Vagina (tissue), 2 donors: ENCODE measurements around the gene CASP4. TPM values are rescaled to one million over a fixed set of nuclear protein-coding genes. Genes with fewer than 3 reads are reported as not detected.

ENCODE experiments used
- DNase-seq, 2 donors: peaks; one replicate each; pipeline ENCODE4 v3.0.0-alpha.2; 2017; ENCODE audit errors: extremely low spot score in 2 of 2
- H3K27ac ChIP-seq: fragments of 200-600 bp; sonication (generic); one replicate; pipeline ENCODE4 v1.5.1; 2019
- H3K27me3 ChIP-seq: fragments of 200-600 bp; sonication (generic); one replicate; pipeline ENCODE4 v1.5.1; 2019
- H3K36me3 ChIP-seq, 2 donors: fragments of 200-600 bp; sonication (generic); one replicate each; pipeline ENCODE4 v1.5.1; 2017 to 2019
- H3K4me1 ChIP-seq: fragments of 200-600 bp; sonication (generic); one replicate; pipeline ENCODE4 v1.5.1; 2019
- H3K4me3 ChIP-seq, 2 donors: fragments of 200-600 bp; sonication (generic); 1 replicate in 1 of 2; 2 replicates in 1 of 2; pipeline ENCODE4 v1.5.1; 2016 to 2019
- H3K9me3 ChIP-seq: fragments of 200-600 bp; sonication (generic); one replicate; pipeline ENCODE4 v1.5.1; 2019
- CTCF ChIP-seq, 3 experiments: fragments of 450-650 bp in 2 of 3; fragments of 200-600 bp in 1 of 3; sonication (generic) in 1 of 3; IDR thresholded peaks; one replicate each; pipeline ENCODE4 v1.5.1; 2017 to 2019; ENCODE audit warnings: antibody characterized with exemption in 3 of 3, mild to moderate bottlenecking in 2 of 3, moderate library complexity in 2 of 3
- POLR2A ChIP-seq, 2 donors: fragments of 450-650 bp; IDR thresholded peaks; one replicate each; pipeline ENCODE4 v1.6.1; 2017; ENCODE audit warnings: antibody characterized with exemption in 2 of 2, mild to moderate bottlenecking in 2 of 2, moderate library complexity in 2 of 2
- POLR2AphosphoS5 ChIP-seq, 2 donors: sonication (generic); formaldehyde crosslinking; IDR thresholded peaks; one replicate each; pipeline ENCODE4 v1.9.0; 2017; ENCODE audit warnings: antibody characterized with exemption in 2 of 2, mild to moderate bottlenecking in 2 of 2, low read depth in 1 of 2; ENCODE audit not compliant: insufficient read depth in 1 of 2
- intact Hi-C: fragments of 100-400 bp; cut with DNase I; formaldehyde crosslinking; loops from one replicate; pipeline ENCODE4 v1.15.1; 2023
- total RNA-seq: library from RNA; depleted of rRNA; stranded (reverse); fragments of >200 nt; gene quantifications from one replicate; pipeline ENCODE4 v1.2.3, GENCODE V29; 2016

CASP4 gene
- total RNA-seq, 1 donor from 2014 or later, result 70.2 TPM

GRCh38 chr11:105000797-105001196, 32.4 kb upstream of the CASP4 start:
- Histone ChIP-seq H3K4me3 (no peak overlapping the region), H3K9me3 (no peaks in the 10 kb centered on the region), H3K27me3 (no peaks in the 10 kb centered on the region), H3K4me1 (no peaks in the 10 kb centered on the region), H3K27ac (no peak overlapping the region), H3K36me3 (no peaks in the 10 kb centered on the region)
- DNase-seq, result no peak
- TF ChIP-seq POLR2AphosphoS5 (IDR thresholded peaks at IDR 0.05; ENCODE audit: insufficient read depth in 1 of 2, low read depth in 1 of 2) (no peak), CTCF (IDR thresholded peaks at IDR 0.05) (peak in 1 of 3 experiments; percentile 30)
- intact Hi-C loops, result no loop called here

GRCh38 chr11:105000167-105000566, 31.8 kb upstream of the CASP4 start:
- no peaks in the 10 kb centered on the region for H3K27me3 ChIP-seq
- no peaks in the 10 kb centered on the region for H3K9me3 ChIP-seq
- intact Hi-C loops, result no loop called here
- H3K4me1 ChIP-seq, result no peaks in the 10 kb centered on the region
- DNase-seq, result no peak
- no peak overlapping the region for H3K27ac ChIP-seq
- no peak overlapping the region for H3K4me3 ChIP-seq
- TF ChIP-seq POLR2AphosphoS5 (IDR thresholded peaks at IDR 0.05; ENCODE audit: insufficient read depth in 1 of 2, low read depth in 1 of 2), result no peak
- TF ChIP-seq CTCF (IDR thresholded peaks at IDR 0.05), result no peak
- TF ChIP-seq POLR2A (IDR thresholded peaks at IDR 0.05), result no peak
- H3K36me3 ChIP-seq, result no peaks in the 10 kb centered on the region

- H3K9me3 ChIP-seq, result no peaks in the 10 kb centered on the region
- no peaks in the 10 kb centered on the region for H3K36me3 ChIP-seq
- H3K27me3 ChIP-seq, result no peaks in the 10 kb centered on the region
- TF ChIP-seq POLR2A (IDR thresholded peaks at IDR 0.05), result no peak
- no peak for TF ChIP-seq POLR2AphosphoS5 (IDR thresholded peaks at IDR 0.05; ENCODE audit: insufficient read depth in 1 of 2, low read depth in 1 of 2)
- TF ChIP-seq CTCF (IDR thresholded peaks at IDR 0.05), result no peak
- no peak overlapping the region for H3K4me3 ChIP-seq
- intact Hi-C loops, result no loop called here
- H3K4me1 ChIP-seq, result no peaks in the 10 kb centered on the region
- H3K27ac ChIP-seq, result no peak overlapping the region
- no peak for DNase-seq
Observed at GRCh38 chr11:104999721-105000120, 31.3 kb upstream of the CASP4 start.

GRCh38 chr11:104997288-104997687, 28.9 kb upstream of the CASP4 start:
- Histone ChIP-seq H3K9me3 (no peaks in the 10 kb centered on the region), H3K36me3 (no peaks in the 10 kb centered on the region), H3K4me1 (no peaks in the 10 kb centered on the region), H3K27me3 (no peaks in the 10 kb centered on the region), H3K27ac (no peak overlapping the region), H3K4me3 (no peak overlapping the region)
- intact Hi-C loops, result no loop called here
- TF ChIP-seq POLR2AphosphoS5 (IDR thresholded peaks at IDR 0.05; ENCODE audit: insufficient read depth in 1 of 2, low read depth in 1 of 2), result no peak
- TF ChIP-seq CTCF (IDR thresholded peaks at IDR 0.05), result no peak
- no peak for TF ChIP-seq POLR2A (IDR thresholded peaks at IDR 0.05)
- no peak for DNase-seq

GRCh38 chr11:104995001-104995408, 26.6 kb upstream of the CASP4 start:
- H3K27ac ChIP-seq, result no peak overlapping the region
- TF ChIP-seq POLR2AphosphoS5 (IDR thresholded peaks at IDR 0.05; ENCODE audit: insufficient read depth in 1 of 2, low read depth in 1 of 2) (no peak), CTCF (IDR thresholded peaks at IDR 0.05) (no peak), POLR2A (IDR thresholded peaks at IDR 0.05) (no peak)
- intact Hi-C loops, result no loop called here
- H3K4me1 ChIP-seq, result no peaks in the 10 kb centered on the region
- no peaks in the 10 kb centered on the region for H3K27me3 ChIP-seq
- no peak for DNase-seq
- no peaks in the 10 kb centered on the region for H3K9me3 ChIP-seq
- H3K4me3 ChIP-seq, result no peak overlapping the region
- H3K36me3 ChIP-seq, result no peaks in the 10 kb centered on the region
